ENCODE data around the gene EGFLAM. TPM values are rescaled to one million over a fixed set of nuclear protein-coding genes. Genes with fewer than 3 reads are reported as not detected.

EGFLAM gene
- total RNA-seq, 6 experiments from 2014 or later: 1.1 to 7.2 (median 6.0) TPM

DNA sequence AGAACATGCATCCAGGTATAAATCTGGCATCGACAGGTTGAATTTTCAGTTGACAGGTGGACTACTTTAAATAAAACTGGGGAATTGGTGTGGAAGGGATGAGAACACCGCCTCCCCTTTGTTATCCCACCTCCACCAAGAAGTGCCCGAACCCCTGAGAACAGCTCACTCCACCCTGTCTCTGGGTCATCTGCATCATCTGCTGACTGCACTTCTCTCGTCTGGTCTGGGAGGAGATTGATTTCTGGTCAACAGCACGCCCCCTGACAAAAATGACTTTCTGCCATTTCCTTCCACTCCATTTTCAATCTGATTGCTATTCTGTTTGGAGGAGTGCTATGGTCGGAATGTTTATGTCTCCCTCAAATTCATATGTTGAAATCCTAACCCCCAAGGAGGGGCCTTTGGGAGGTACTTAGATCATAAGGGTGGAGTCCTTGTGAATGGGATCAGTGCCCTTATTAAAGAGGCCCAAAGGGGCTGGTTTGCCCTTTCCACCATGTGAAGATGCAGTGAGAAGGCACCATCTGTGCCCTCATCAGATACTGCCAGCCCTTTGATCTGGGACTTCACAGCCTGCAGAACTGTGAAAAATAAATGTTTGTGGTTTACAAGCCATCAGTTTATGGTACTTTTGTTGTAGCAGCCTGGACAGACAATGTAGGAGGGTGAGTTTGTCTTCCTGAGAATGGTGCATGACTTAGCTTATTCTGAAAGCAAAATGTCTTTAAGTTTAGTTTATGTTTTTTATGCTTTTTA is 145.7 kb downstream of the EGFLAM start:
- peaks cover 7% of the 10 kb centered on the region for H3K4me1 Mint-ChIP-seq (ENCODE audit: low read depth)
- no peak overlapping the region for H3K4me3 Mint-ChIP-seq
- H3K9me3 Mint-ChIP-seq: no peaks in the 10 kb centered on the region
- peaks cover 45% of the 10 kb centered on the region for H3K27me3 Mint-ChIP-seq (ENCODE audit: insufficient read depth)
- no peaks in the 10 kb centered on the region for H3K36me3 Mint-ChIP-seq (ENCODE audit: low read depth)
- no peak for DNase-seq
- no peak overlapping the region for H3K27ac Mint-ChIP-seq
- TF ChIP-seq, protein P1, sequence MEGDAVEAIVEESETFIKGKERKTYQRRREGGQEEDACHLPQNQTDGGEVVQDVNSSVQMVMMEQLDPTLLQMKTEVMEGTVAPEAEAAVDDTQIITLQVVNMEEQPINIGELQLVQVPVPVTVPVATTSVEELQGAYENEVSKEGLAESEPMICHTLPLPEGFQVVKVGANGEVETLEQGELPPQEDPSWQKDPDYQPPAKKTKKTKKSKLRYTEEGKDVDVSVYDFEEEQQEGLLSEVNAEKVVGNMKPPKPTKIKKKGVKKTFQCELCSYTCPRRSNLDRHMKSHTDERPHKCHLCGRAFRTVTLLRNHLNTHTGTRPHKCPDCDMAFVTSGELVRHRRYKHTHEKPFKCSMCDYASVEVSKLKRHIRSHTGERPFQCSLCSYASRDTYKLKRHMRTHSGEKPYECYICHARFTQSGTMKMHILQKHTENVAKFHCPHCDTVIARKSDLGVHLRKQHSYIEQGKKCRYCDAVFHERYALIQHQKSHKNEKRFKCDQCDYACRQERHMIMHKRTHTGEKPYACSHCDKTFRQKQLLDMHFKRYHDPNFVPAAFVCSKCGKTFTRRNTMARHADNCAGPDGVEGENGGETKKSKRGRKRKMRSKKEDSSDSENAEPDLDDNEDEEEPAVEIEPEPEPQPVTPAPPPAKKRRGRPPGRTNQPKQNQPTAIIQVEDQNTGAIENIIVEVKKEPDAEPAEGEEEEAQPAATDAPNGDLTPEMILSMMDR (IDR thresholded peaks at IDR 0.05): no peak

DNA sequence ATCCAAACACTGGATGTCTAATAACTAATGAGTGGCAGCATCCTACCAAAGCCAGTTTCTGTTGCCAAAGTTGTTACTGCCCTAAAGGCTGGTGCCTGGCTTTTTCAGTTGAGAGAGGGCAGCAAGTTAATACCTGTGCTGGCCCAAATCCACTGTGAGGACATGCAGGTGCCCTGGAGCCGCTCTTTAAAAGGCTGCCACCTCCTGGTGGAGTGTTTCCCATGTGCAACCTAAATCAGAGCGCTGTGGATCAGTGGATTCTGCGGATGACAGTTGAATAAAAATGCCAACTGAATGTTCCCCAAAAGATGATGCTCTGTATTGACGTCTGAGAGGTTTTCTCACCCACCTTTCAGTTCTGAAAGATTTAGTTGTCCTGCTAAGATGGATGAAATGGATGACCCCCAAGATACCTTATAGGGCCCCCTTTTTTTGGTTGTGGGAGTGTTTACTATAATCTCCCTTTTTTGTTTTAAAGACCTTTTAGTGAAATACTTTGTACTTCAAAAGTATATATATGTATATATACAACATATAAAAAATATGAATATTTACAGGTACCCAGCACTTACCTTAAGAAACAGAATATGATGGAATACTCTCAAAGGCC is 146.4 kb downstream of the EGFLAM start:
- H3K36me3 Mint-ChIP-seq (ENCODE audit: low read depth): no peaks in the 10 kb centered on the region
- H3K9me3 Mint-ChIP-seq: no peaks in the 10 kb centered on the region
- TF ChIP-seq, protein P1 (IDR thresholded peaks at IDR 0.05): peak; percentile 53; the same call in 1 of the 2 replicates
- DNase-seq: no peak
- H3K4me3 Mint-ChIP-seq: no peak overlapping the region
- peaks cover 7% of the 10 kb centered on the region for H3K4me1 Mint-ChIP-seq (ENCODE audit: low read depth)
- peaks cover 44% of the 10 kb centered on the region for H3K27me3 Mint-ChIP-seq (ENCODE audit: insufficient read depth)
- H3K27ac Mint-ChIP-seq: no peak overlapping the region

DNA sequence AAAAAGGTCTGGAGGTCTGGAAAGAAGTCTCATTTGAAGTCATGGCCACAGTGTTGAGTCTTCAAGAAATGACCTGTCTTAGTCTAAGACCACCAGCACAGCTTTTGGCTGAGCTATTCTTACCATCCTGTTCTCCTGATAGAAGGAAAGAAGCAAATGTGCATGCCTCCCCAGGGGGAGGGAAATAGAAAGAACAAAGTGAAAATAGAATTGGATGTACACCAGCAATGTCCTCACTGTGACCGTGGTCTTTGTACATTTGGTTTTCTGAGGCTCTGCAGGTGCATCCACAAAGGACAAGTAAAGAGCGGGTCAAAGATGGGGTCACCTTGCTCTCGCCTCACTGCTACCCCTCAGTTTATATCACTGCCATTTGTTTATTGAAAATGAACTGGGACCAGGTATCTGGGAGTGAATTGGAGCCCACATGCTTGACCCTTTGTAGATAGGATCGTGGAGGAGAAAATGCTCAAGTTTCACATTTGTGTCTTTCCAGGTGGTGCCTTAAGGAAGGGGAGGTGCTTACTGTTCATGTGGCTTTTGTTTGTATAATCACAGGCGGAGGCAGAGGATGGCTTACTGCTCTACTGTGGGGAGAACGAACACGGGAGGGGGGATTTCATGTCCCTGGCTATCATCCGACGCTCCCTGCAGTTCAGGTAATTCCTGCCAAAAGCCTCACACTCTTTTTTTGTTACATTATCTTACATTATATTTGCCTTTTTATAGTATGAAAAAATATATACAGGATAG is 150.3 kb downstream of the EGFLAM start:
- TF ChIP-seq, protein P1 (IDR thresholded peaks at IDR 0.05): no peak
- DNase-seq: no peak
- Mint-ChIP-seq H3K9me3 (no peaks in the 10 kb centered on the region), H3K36me3 (ENCODE audit: low read depth) (no peaks in the 10 kb centered on the region), H3K4me1 (ENCODE audit: low read depth) (peaks cover 5% of the 10 kb centered on the region), H3K27me3 (ENCODE audit: insufficient read depth) (peaks cover 25% of the 10 kb centered on the region), H3K4me3 (no peak overlapping the region), H3K27ac (no peak overlapping the region)

DNA sequence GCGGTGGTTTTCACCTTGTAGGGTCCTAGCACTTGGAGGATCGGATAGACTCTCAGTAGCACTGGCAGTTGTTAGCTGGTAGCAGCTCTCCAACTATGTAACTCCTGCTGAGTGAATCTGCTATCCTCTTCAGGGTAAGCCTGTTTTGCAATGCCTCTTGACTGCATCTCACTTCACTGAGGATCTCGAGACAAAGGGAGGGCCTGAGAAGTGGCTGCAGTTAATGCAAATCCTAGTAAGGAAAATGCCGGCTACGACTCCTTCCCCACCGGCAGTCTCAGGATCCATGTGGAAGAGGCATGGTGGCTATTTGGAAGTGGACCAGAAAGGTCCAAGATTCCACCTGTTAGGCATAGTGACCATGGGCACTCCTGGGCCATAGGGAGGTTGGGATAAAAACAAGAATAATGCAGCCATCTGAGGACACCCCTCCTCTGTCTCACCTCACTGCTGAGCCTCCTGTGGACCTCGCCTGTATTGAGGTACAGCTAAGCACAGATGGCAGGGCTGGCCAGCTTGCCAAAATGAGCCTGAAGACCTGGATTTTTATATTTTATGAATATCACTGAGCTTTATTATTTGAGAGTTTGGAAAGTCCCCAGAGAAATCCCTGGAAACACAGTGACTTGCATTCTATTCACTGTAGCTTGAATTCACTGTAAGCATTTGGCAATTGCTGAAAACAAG is 152.1 kb downstream of the EGFLAM start:
- H3K4me1 Mint-ChIP-seq (ENCODE audit: low read depth): peaks cover 15% of the 10 kb centered on the region
- H3K27me3 Mint-ChIP-seq (ENCODE audit: insufficient read depth): peaks cover 20% of the 10 kb centered on the region

DNA sequence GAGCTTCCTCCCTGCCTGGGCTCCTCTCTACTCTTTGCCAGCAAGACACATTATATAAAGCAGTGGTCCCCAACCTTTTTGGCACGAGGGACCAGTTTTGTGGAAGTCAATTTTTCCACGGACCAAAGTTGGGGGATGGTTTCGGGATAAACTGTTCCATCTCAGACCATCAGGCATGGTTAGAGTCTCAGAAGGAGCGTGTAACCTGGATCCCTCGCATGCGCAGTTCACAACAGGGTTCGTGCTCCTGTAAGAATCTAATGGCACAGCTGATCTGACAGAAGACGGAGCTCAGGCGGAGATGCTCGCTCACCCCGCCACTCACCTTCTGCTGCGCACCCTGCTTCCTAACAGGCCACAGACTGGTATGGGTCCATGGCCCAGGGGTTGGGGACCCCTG is 155.3 kb downstream of the EGFLAM start:
- Mint-ChIP-seq H3K4me1 (ENCODE audit: low read depth) (peaks cover 23% of the 10 kb centered on the region), H3K4me3 (no peak overlapping the region), H3K36me3 (ENCODE audit: low read depth) (no peaks in the 10 kb centered on the region), H3K27me3 (ENCODE audit: insufficient read depth) (peaks cover 14% of the 10 kb centered on the region), H3K27ac (no peak overlapping the region), H3K9me3 (no peaks in the 10 kb centered on the region)
- TF ChIP-seq, protein P1 (IDR thresholded peaks at IDR 0.05): no peak
- DNase-seq: no peak

More for the DNA sequence above, 152.1 kb downstream of the EGFLAM start:
- no peak for DNase-seq
- Mint-ChIP-seq H3K36me3 (ENCODE audit: low read depth) (no peaks in the 10 kb centered on the region), H3K9me3 (no peaks in the 10 kb centered on the region), H3K4me3 (no peak overlapping the region), H3K27ac (no peak overlapping the region)
- TF ChIP-seq, protein P1 (IDR thresholded peaks at IDR 0.05): no peak
